HTERT RPE-1 (cell line): Measurements from ENCODE around the gene LILRB1.
"Not testable (repeated sequence)": the region's sequence is repeated elsewhere in the genome, so short reads cannot be mapped to it uniquely, and the experiment has no call there.

Experiments
- in situ Hi-C: fragments of 300-500 bp; cut with MboI; formaldehyde crosslinking; loops from 4 replicates; pipeline ENCODE4 v1.14.3; 2020; ENCODE audit warnings: low sequenced_read_pairs

LILRB1 gene

DNA sequence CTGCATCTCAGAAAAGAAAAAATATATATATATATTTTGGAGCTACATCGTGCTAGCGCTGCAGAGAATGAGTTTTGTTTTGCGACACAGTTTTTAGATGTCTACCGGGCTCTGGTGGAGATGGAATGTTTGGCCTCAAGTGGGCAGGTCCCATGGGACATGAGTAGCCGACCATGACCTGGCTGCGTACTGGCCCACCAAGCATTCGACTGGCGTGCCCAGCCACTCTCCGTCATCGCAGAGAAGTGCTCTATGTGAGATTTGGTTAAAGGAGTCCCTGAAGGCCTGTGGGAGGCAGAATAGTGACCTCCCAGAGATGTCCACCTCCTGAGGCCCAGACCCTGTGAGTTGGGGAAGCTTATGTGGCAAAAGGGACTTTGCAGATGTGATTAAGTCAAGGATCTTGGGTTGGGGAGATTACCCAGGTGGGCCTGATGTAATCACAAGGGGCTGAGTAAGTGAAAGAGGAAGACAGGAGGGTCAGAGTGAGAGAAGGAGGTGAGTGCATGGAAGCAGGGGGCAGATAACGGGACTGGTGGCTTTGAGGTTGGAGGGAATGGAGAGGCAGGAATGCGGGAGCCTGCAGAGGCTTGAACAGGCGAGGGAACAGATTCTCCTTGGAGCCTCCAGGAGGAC is 31.7 kb downstream of the LILRB1 start:
- in situ Hi-C loops: no loop called here

DNA sequence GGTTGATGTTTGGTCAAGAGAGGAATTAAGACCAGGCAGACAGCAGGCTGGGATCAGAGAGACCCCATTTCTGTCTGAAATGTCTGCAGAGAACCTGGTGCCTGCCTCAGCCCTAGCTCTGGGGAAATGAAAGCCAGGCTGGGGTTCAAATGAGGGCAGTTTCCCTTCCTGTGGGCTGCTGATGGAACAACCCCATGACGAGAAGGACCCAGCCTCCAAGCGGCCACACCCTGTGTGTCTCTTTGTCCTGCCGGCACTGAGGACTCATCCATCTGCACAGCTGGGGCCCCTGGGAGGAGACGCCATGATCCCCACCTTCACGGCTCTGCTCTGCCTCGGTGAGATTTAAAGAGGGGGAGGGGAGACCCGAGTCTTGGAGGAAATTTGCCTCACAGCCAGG is 32.4 kb downstream of the LILRB1 start, which contains the start of gene LILRB4:
Gene LILRB4, plus strand, starts transcription at position 256 of the 400 bp plus-strand sequence. Its CDS starts 49 bp downstream, at position 305.
- in situ Hi-C loops: no loop called here

DNA sequence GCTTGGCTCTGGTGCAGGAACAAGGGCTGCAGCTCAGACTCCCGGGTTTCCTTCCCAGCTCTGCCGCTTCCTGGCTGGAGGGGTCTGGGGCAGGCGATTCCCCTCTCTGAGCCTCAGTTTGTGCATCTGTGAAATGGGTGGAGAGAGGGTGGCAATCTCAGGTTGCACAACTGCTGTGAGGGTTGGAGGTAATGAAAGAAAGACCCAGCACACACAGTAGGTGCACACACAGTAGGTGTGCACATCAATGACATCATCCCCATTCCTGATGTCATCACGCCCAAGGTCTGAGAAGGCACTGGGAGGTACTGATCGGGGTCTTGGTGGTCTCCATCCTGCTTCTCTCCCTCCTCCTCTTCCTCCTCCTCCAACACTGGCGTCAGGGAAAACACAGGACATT is 35.2 kb downstream of the LILRB1 start:
- in situ Hi-C loops: no loop called here

DNA sequence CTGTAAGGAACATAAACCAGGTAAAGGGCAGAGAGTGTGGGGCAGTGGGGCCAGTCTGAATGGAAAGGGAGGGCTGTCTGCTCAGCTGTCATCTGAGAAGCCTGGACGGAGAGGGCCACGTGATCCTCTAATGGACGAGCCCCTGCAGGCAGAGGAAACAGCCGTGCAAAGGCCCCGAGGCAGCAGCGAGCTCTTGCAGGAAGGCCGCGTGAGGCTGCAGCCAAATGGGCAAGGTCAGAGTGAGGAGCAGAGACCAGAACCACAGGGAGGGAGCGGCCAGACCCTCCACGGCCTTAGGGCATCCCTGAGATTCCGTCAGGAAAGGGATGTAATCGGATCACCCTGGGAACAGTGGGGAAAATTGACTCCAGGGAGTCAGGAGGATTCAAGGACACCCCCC is 36.9 kb downstream of the LILRB1 start:
- in situ Hi-C loops: no loop called here

DNA sequence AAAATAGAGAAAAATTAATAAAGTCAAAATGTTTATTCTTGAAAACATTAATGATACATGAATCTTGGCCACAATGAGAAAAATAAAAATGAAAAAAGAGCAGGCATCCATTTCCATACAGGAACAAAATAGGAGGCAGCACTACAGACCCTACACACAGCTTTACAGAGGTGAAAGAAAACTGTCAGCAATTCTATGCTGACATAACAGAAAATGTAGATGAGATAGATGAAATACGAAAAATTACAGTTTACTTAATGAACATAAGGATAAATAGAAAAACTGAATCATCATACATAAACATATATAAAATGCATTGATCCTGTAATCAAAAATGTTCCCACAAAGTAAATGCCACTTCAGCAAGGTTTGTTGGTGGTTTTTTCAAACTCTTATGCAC is 38.1 kb downstream of the LILRB1 start:
- in situ Hi-C loops: no loop called here

DNA sequence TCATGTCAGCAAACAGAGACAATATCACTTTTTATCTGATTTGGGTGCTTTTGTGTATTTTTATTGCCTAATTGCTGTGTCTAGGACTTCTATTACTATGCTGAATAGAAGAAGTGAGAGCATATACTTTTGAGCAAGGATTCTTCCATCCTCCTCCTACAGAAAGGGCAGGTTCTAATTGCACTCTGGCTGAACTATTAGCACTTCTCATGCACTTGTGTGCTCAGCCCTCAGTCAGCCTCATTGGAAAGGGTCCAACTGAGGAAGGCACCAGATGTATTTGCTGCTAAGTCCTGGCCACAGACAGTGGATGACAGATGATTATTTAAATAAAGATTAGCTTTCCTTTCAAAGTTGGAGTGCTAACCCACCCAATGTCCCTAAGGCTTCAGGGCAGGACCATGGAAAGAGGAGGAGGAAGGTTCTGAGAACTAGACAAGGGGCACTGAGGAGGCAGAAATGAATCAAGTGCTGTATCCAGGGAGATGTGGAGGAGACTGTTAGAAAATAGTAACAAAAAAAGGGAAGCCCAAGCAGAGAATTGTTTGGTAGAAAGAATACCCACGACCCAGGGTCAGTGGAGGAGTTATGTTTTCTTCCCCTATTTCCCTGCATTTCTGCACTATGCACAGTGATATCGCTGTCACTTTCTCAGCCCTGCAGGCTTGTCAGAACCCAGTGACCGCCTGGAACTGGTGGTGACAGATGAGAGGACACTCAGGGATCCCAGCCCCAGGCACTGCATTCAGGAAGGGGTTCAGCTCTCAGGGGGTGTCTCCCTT is 40.5 kb downstream of the LILRB1 start:
- in situ Hi-C loops: no loop called here

DNA sequence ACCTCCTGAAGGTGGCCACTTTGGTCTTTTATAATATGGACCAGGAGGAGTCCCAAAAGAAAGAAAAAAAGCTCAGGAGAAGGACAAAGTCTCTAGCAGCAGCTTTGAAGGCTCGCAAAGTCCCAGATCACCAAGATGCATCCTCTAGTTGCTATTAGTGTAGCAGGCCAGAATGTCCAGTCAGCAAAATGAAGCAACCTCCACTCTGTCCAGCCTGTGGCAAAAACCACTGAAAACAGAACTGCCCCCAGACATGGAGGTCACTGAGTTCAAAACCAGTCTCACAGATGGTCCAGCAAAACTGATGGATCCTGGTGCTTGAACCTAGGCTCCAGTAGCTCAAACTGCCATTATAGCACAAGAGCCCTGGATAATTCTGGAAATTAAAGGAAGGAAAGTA is 42.9 kb downstream of the LILRB1 start:
- in situ Hi-C loops: no loop called here

DNA sequence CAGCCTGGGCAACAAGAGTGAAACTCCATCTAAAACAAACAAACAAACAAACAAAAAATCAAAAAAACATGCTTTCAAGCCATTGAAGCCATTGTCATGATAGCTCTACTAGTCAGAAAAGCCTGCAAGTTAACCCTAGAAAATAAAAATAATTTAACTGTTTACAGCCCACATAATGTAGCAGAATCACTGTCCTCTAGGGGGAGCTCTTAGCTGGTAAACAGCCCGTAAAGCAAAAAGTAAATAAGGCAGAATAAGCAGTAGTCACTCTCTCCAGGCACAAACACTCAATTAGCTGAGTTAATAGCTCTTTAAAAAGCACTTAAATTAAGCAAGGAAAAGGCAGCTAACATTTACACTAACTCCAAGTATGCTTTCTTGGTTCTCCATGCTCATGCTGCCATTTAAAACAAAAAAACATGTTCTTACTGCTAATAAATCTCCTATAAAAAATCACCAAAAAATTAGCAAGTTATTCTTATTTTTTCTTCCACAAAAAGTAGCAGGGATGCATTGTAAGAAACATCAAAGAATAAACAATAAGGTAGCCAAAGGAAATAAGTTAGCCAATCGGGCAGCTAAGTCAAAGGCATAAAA is 43.8 kb downstream of the LILRB1 start:
- in situ Hi-C loops: no loop called here

DNA sequence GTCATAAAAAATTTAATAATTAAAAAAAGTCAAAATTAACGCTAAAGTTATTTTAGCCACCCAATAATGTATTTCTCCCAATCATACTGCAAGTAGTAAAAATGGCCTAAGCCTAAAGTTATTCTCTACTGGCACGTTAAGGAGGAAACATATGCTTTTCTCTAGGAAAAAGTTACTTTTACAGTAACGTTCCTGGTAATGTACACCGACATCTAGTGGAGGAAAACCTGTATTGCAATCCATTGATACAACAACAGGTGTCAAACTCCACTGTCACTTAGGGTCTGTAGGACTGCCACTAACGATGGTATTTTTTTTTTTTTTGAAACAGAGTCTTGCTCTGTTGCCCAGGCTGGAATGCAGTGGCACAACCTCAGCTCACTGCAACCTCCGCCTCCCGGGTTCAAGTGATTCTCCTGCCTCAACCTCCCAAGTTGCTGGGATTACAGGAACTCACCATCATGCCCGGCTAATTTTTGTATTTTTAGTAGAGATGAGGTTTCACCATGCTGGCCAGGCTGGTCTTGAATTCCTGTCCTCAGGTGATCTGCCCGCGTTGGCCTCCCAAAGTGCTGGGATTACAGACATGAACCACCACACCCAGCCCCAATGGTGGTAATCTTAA is 46.0 kb downstream of the LILRB1 start:
- in situ Hi-C loops: not testable (repeated sequence)

DNA sequence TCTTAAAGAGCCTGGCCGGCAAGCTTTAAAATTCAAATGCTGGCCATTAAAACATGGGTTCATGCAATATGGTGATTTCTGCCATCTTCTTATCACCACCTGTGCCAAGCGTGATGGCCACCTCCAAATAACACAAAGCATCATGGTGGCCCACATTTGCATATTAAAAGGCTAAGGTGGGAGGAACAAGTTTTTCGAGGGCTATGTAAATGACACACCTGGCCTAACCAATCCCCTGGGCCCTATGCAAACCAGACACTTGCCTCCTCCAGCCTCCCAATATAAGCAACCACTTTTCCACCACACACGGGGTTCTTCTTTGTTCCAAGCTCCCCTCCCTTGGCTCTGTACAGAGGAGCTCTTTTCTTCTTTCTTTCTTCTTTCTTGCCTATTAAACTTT is 46.9 kb downstream of the LILRB1 start:
- in situ Hi-C loops: no loop called here

DNA sequence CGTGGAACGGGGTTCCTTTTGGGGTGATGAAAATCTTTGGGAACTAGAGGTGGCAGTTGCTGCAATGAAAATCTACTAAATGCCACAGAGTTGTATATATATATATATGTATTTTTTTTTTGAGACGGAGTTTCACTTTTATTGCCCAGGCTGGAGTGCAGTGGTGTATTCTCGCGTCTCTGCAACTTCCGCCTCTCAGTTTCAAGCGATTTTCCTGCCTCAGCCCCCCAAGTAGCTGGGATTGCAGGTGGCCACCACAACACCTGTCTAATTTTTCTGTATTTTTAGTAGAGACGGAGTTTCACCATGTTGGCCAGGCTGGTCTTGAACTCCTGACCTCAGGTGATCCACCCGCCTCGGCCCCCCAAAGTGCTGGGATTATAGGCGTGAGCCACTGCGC is 51.3 kb downstream of the LILRB1 start:
- in situ Hi-C loops: not testable (repeated sequence)

DNA sequence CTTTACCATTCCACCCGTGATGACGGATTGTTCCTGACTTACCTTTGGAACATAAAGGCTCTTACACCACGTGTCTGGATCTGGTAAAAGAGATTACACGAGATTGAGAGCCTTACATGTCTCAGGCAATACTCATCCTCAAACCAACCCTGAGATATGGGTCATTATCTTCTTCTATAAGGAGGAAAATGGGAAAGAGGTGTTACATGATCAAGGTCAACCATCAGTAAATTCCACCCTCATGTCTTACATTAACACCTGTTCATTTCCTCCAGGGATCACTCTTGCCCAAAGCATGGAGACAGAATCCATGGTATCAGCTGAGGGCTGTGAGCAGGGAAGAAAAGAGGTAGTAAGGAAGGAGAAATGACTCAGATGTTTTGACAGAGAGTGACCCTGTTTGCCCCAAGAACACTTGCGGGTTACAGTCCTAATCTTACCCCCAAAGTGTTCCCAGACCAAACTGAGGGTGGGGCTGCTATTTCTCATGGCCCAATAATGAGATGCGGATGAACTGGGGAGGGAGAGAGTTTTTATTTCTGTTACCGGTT is 52.1 kb downstream of the LILRB1 start:
- in situ Hi-C loops: no loop called here

DNA sequence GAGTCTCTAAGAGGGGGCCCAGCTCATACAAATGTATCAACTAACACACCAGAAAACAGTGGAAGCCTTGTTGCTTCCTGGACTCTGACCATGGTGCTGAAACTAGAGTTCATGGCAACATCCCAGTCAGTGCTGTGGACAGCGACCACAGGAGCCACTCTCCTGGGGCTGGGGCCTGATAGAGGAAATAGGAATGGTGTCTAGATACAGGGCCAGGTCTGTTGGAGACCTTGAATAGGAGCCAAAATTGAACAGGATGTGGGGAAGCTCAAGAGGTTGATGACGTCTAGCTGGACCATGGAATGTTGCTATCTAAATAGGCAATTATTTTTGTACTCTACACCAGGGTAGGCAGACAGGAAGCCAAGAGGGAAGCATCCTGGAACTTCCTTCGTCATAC is 54.2 kb downstream of the LILRB1 start:
- in situ Hi-C loops: no loop called here
